GM12872 (cell line): ENCODE measurements around the gene PLCH1.

ENCODE experiments used
- TF ChIP-seq, protein P1 (sequence below): IDR thresholded peaks from 3 replicates; pipeline ENCODE4 v1.5.1; 2011; ENCODE audit warnings: low read depth, mild to moderate bottlenecking, low read length, moderate library complexity; ENCODE audit not compliant: insufficient read depth

Gene PLCH1

DNA sequence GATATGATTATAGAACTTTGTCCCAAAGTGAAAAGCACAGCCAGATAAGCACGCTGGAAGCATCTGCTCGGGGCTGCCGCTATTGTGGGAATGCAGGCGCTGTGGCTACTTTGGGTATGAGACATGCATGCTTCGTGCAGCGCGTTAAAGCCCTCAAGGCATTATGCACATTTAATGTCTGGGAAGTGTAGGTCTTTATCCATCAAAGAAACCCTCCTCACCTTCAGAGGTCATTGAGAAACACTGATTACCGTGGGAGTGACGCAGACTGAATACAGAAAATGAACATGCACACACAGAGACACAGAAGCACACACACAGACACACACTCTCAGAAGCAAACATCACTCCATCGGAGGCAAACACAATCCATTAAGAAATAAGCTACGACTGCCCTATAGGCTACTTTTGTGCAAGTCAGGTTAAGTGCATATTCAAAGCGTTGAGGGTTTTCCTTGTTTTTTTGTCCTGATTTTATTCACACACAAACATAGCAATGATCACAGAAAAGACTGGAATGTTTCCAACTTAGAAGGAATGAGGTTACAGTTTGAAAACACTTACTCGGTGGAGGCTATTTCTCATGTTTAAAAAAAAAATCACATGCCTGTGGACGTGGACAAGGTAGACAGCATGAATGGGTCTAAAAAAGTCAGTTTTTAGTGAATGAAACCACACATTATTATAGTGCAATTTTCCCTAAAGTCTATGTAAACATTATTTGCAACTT is 68.5 kb downstream of the PLCH1 start:
- TF ChIP-seq, protein P1, sequence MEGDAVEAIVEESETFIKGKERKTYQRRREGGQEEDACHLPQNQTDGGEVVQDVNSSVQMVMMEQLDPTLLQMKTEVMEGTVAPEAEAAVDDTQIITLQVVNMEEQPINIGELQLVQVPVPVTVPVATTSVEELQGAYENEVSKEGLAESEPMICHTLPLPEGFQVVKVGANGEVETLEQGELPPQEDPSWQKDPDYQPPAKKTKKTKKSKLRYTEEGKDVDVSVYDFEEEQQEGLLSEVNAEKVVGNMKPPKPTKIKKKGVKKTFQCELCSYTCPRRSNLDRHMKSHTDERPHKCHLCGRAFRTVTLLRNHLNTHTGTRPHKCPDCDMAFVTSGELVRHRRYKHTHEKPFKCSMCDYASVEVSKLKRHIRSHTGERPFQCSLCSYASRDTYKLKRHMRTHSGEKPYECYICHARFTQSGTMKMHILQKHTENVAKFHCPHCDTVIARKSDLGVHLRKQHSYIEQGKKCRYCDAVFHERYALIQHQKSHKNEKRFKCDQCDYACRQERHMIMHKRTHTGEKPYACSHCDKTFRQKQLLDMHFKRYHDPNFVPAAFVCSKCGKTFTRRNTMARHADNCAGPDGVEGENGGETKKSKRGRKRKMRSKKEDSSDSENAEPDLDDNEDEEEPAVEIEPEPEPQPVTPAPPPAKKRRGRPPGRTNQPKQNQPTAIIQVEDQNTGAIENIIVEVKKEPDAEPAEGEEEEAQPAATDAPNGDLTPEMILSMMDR: no peak

DNA sequence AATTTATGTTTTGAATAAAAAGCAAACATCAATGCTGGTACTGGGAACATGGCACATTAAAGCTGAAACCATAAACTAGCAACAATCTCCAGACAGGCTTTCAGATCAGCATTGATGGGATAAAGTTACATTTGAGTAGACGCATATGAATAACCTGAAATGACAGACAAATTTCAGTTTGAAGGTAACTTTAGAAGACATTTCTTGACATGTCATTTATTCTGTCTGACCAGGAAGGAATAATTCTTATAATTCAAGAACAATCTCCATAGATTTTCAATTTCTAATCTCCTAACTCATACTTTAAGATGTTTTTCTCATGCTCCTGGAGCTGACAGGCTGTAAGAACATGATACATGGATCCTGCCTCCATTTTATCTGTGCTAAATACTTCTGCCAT is 69.8 kb downstream of the PLCH1 start:
- TF ChIP-seq, protein P1: no peak

DNA sequence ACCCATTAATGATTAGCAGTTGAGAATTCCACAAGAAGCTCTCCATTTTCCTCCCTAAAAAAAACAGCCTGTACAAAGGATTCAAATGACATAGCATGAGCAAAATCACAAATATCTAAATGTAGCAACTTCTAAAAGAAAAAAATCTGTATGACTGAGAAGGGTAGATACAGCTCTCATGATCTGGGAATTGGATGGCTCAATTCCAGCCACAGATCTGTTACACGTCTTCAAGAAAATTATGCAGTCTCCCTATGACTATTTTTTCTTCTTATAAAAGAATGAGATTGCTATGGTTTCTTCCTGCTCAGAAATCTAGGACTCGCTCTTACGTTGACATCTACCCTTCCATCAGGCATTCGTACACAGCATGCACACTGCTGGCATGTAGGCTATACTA is 71.5 kb downstream of the PLCH1 start:
- TF ChIP-seq, protein P1: no peak

DNA sequence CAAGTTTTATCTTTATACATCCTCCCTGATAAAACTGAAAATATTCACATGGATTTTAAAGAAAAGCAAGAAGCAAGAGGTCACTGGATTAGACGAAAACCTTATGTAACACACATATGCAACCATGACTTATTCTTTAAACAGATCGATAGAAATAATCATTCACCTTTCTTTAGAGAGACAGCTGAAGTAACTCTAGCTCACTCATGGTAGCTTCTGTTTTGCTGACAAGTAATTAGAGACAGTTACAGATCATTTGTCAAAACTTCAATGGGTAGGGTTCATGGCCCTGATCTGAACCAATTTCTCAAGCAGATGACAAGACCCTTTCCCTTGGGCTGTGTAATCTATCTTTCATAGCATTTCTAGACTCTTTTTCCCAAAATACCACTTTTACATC is 74.5 kb downstream of the PLCH1 start:
- TF ChIP-seq, protein P1: no peak

DNA sequence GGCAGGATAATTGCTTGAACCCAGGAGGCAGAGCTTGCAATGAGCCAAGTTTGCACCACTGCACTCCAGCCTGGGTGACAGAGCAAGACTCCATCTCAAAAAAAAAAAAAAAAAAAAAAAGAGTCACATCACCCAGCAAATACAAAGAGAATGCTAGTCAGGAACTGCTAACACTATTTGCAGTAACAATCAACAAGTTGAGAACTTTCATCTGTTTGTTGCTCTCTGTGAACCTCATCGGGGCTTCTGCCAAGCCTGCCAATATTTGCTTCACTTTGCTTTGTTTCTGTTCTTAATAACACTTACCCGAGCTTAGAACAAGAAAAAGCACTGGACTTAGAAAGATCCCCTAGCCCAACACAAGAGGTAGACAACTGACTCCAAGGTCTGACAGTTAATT is 76.9 kb downstream of the PLCH1 start:
- TF ChIP-seq, protein P1: no peak

DNA sequence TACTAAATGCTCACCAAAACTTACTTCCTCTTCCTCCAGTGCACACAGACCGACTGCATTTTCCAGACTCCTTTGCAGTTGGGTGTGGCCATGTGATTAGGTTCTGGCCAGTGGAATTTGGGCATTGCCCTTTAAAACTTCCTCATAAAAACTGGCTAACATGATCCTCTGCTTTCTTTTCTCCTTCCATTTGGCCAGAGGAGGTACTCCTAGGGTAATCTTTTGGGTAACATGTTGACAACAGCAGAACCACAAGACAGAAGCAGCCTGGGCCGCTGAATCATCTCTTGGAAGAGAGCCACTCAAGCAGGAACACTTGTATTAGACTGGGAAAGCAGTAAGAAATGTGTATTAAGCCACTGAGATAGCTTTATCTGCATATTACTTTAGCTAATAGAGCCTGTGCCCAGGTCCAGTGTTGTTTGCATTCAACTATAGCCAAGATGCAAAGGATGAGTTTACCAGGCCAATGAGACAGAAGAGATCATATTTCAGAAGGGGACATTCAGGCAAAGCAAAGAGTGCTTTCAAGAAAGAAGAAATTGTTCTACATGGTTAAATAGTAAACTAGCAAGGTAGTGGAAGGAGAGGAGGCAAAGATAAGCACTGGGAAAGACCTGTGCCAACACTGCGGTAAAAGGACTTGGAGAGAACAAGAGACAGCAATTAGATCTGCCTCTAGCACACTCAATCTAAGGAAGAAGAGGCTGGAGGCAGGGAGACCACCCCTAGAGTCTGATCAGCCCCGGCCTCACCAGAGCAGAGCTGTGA is 79.8 kb downstream of the PLCH1 start:
- TF ChIP-seq, protein P1: no peak

DNA sequence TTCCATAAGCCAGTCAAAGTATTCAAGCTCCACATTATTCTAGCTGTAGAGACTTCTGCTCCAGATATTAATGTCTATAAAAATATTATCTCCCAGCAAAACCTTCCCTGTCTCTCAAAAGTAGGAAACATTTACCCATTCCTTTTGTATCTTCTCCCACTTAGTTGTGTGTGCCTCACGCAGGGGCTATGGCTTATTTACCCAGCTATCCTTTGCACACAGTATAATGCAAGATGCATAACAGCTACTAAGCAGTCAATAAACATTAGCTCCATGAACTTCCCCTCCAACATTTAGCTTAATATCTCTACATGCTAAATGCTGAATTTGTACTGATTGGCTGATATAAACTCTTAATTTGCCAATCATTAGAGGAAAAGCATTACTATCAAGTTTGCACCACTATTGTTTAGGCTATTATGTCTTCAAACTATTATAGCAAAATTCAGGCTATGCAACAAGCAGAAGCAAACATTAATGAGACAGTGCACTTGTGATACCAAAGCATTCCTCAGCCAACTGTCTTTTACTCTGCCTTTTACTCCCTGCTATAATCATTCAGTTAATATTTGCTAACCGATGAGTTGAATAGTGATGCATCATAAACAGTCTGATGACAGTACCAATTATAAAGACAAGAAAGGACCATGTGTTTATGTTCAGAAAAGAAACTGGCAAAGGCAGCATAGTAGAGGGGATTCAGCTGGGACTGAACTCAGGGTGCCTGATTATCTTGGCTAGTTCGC is 81.2 kb downstream of the PLCH1 start:
- TF ChIP-seq, protein P1: no peak
